MM.1S (cell line): ENCODE results near the gene SACS.

Experiments used
- DNase-seq: peaks from one replicate; pipeline ENCODE4 v3.0.0-alpha.2; 2015
- H2AFZ ChIP-seq: fragments of 300-600 bp; sonication (generic); 2 replicates; pipeline ENCODE4 v1.6.0; 2016; ENCODE audit warnings: antibody characterized with exemption, low read length
- H3F3A ChIP-seq: fragments of 300-600 bp; sonication (generic); 2 replicates; pipeline ENCODE4 v1.6.1; 2016; ENCODE audit warnings: mild to moderate bottlenecking, antibody characterized with exemption, low read length, moderate library complexity, mixed read lengths; ENCODE audit not compliant: insufficient read depth
- H3K27ac ChIP-seq: fragments of 300-600 bp; sonication (generic); 2 replicates; pipeline ENCODE4 v1.5.1; 2016; ENCODE audit warnings: mild to moderate bottlenecking, low read length
- H3K27me3 ChIP-seq: fragments of 300-600 bp; sonication (generic); replicated peaks from 2 replicates; pipeline ENCODE4 v1.6.0; 2016; ENCODE audit warnings: low read length; ENCODE audit not compliant: insufficient read depth
- H3K36me3 ChIP-seq: fragments of 300-600 bp; sonication (generic); replicated peaks from 2 replicates; pipeline ENCODE4 v1.6.1; 2016; ENCODE audit warnings: mild to moderate bottlenecking, low read length, mixed read lengths; ENCODE audit not compliant: insufficient read depth
- H3K4me1 ChIP-seq: fragments of 300-600 bp; sonication (generic); 2 replicates; pipeline ENCODE4 v1.6.1; 2016; ENCODE audit warnings: low read length, mixed read lengths
- H3K4me2 ChIP-seq: fragments of 300-600 bp; sonication (generic); 2 replicates; pipeline ENCODE4 v1.6.0; 2016; ENCODE audit warnings: low read depth, low read length
- H3K4me3 ChIP-seq: fragments of 300-600 bp; sonication (generic); 2 replicates; pipeline ENCODE4 v1.5.1; 2016; ENCODE audit warnings: low read length, mixed read lengths
- H3K79me2 ChIP-seq: fragments of 300-600 bp; sonication (generic); 2 replicates; pipeline ENCODE4 v1.6.1; 2016; ENCODE audit warnings: mixed run types, low read length, mixed read lengths
- H3K9ac ChIP-seq: fragments of 300-600 bp; sonication (generic); 2 replicates; pipeline ENCODE4 v1.6.1; 2016; ENCODE audit warnings: low read length, mixed read lengths
- H3K9me2 ChIP-seq: fragments of 300-600 bp; sonication (generic); replicated peaks from 2 replicates; pipeline ENCODE4 v1.6.1; 2016; ENCODE audit warnings: mild to moderate bottlenecking, low read length, mixed read lengths; ENCODE audit not compliant: insufficient read depth
- H3K9me3 ChIP-seq: fragments of 300-600 bp; sonication (generic); replicated peaks from 2 replicates; pipeline ENCODE4 v1.6.1; 2016; ENCODE audit warnings: mild to moderate bottlenecking, low read length, mixed read lengths; ENCODE audit not compliant: insufficient read depth
- H4K20me1 ChIP-seq: fragments of 300-600 bp; sonication (generic); 2 replicates; pipeline ENCODE4 v1.6.1; 2016; ENCODE audit warnings: mild to moderate bottlenecking, low read length, moderate library complexity, mixed read lengths; ENCODE audit not compliant: insufficient read depth
- EZH2 ChIP-seq: fragments of 300-600 bp; sonication (generic); optimal IDR thresholded peaks from 2 replicates; pipeline ENCODE3; 2017; ENCODE audit warnings: low read depth, mild to moderate bottlenecking, antibody characterized with exemption, low read length, mixed read lengths
- EZH2phosphoT487 ChIP-seq: fragments of 300-600 bp; sonication (generic); IDR thresholded peaks from 2 replicates; pipeline ENCODE4 v1.6.1; 2018; ENCODE audit warnings: antibody characterized with exemption, low read length
- TF ChIP-seq, protein P1 (sequence below): fragments of 300-600 bp; sonication (generic); IDR thresholded peaks from 2 replicates; pipeline ENCODE4 v1.5.1; 2016; ENCODE audit warnings: antibody characterized with exemption, low read length, mixed read lengths

The SACS gene

DNA sequence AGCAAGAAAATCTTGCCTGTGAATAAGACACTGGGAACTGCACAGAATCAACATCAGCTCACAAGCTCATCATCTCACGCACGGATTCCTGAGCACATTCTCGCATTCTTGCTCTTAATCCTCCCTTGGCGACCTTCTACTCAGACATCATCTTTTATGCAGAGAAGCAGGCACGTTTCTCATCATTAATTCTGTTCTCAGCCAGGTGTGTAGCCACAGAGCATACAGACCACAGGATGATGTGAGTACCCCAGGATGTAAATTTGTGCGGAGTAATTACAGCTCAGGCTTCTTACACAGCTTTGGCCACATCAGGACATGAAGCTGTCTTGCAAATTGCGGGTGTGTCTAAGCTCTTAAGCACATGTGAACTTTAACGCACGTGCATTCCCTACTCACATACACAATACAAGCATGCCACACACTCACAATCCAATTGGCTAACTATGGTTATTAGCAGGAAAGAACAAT lies 36.5 kb upstream of the SACS start:
- H3K4me2 ChIP-seq, result no peak overlapping the region

DNA sequence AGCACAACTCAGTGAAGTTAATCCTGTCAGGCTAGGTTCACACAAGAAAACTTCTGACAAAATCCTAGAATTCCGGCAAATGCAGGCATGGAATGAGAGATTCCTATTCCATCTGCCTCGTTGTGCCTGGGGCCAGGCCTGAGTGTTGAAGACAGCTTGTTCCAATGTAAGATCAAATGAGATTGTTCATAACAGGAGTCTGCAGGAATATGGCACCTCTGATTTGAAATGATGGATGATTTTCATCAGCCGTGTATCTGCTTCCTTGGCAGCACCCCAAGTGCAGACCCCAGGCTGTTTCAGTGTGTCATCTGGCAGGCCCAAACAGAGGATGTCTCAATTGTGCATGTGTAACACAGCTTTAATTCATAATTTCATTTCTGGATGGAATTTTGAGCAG lies 35.3 kb upstream of the SACS start:
- H3K9ac ChIP-seq, result no peak overlapping the region

More for the DNA sequence above, 36.5 kb upstream of the SACS start:
- Histone ChIP-seq H3K9me2 (no peaks in the 10 kb centered on the region), H3K4me3 (no peak overlapping the region), H3K9me3 (no peaks in the 10 kb centered on the region), H2AFZ (no peak overlapping the region), H4K20me1 (no peaks in the 10 kb centered on the region), H3K79me2 (no peaks in the 10 kb centered on the region), H3K36me3 (no peaks in the 10 kb centered on the region), H3F3A (no peaks in the 10 kb centered on the region), H3K27me3 (no peaks in the 10 kb centered on the region), H3K4me1 (peaks cover 7% of the 10 kb centered on the region; the same call in 1 of the 2 replicates), H3K9ac (no peak overlapping the region), H3K27ac (no peak overlapping the region)
- TF ChIP-seq EZH2 (no peak), EZH2phosphoT487 (no peak)
- TF ChIP-seq, protein P1, sequence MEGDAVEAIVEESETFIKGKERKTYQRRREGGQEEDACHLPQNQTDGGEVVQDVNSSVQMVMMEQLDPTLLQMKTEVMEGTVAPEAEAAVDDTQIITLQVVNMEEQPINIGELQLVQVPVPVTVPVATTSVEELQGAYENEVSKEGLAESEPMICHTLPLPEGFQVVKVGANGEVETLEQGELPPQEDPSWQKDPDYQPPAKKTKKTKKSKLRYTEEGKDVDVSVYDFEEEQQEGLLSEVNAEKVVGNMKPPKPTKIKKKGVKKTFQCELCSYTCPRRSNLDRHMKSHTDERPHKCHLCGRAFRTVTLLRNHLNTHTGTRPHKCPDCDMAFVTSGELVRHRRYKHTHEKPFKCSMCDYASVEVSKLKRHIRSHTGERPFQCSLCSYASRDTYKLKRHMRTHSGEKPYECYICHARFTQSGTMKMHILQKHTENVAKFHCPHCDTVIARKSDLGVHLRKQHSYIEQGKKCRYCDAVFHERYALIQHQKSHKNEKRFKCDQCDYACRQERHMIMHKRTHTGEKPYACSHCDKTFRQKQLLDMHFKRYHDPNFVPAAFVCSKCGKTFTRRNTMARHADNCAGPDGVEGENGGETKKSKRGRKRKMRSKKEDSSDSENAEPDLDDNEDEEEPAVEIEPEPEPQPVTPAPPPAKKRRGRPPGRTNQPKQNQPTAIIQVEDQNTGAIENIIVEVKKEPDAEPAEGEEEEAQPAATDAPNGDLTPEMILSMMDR, result no peak
- DNase-seq, result no peak

DNA sequence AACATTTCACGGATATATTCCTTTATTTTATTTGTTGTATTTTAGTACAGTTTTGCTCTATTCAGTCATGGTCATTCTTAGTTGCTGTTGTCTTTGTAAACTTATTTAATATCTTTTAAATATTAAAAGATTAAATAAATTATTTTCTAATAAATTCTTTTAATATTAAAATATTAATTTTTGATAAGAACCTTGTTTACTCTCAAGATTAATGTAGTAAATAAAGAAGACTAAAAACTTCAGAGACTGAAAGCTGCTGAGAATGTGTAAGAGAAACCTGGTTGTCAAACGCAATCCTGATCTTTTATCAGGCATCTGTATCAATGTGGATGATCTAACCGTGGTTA lies 34.4 kb upstream of the SACS start:
- Histone ChIP-seq H2AFZ (no peak overlapping the region), H3K4me2 (no peak overlapping the region), H3K27me3 (no peaks in the 10 kb centered on the region), H3K36me3 (no peaks in the 10 kb centered on the region), H3K4me1 (peaks cover 7% of the 10 kb centered on the region; the same call in 1 of the 2 replicates), H3K4me3 (no peak overlapping the region), H3K9ac (no peak overlapping the region), H4K20me1 (no peaks in the 10 kb centered on the region), H3K27ac (no peak overlapping the region), H3F3A (no peaks in the 10 kb centered on the region), H3K9me2 (no peaks in the 10 kb centered on the region), H3K9me3 (no peaks in the 10 kb centered on the region), H3K79me2 (no peaks in the 10 kb centered on the region)
- DNase-seq, result no peak
- TF ChIP-seq, protein P1, result no peak
- TF ChIP-seq EZH2phosphoT487 (no peak), EZH2 (no peak)

More for the DNA sequence above, 35.3 kb upstream of the SACS start:
- H3K4me2 ChIP-seq, result no peak overlapping the region
- TF ChIP-seq EZH2phosphoT487 (no peak), EZH2 (no peak)
- TF ChIP-seq, protein P1, result no peak
- H3K79me2 ChIP-seq, result no peaks in the 10 kb centered on the region
- peaks cover 7% of the 10 kb centered on the region; the same call in 1 of the 2 replicates for H3K4me1 ChIP-seq
- H3F3A ChIP-seq, result no peaks in the 10 kb centered on the region
- no peaks in the 10 kb centered on the region for H3K27me3 ChIP-seq
- H3K36me3 ChIP-seq, result no peaks in the 10 kb centered on the region
- H3K27ac ChIP-seq, result no peak overlapping the region
- no peaks in the 10 kb centered on the region for H3K9me3 ChIP-seq
- H2AFZ ChIP-seq, result no peak overlapping the region
- no peaks in the 10 kb centered on the region for H3K9me2 ChIP-seq
- no peak overlapping the region for H3K4me3 ChIP-seq
- no peak for DNase-seq
- no peaks in the 10 kb centered on the region for H4K20me1 ChIP-seq
